CD4-positive, alpha-beta memory T cell (primary cell): ENCODE data around the gene SFI1. TPM values are rescaled to one million over a fixed set of nuclear protein-coding genes. Genes with fewer than 3 reads are reported as not detected.
A peak's percentile ranks its signal among the peaks of the same experiment; 100 is the strongest.
"Not testable (repeated sequence)": the region's sequence is repeated elsewhere in the genome, so short reads cannot be mapped to it uniquely, and the experiment has no call there.

Source experiments
- CTCF ChIA-PET: fragments of 350-600 bp; sonication (Branson Sonifier 250); formaldehyde crosslinking; loops from one replicate; lab custom pipeline; 2021; ENCODE audit warnings: inconsistent platforms; ENCODE audit not compliant: partially characterized antibody; lab: Charles Lee
- POLR2A ChIA-PET: fragments of 350-600 bp; sonication (Branson Sonifier 250); formaldehyde crosslinking; loops from one replicate; lab custom pipeline; 2021; ENCODE audit not compliant: partially characterized antibody; lab: Charles Lee
- DNase-seq, 5 donors: peaks; one replicate each; pipeline versions ENCODE4 v3.0.0 to v3.0.0-alpha.2; 2020 to 2022; ENCODE audit warnings: mixed read lengths in 1 of 5
- H3K27ac ChIP-seq: one replicate; pipeline ENCODE4 v1.7.0; 2013; ENCODE audit warnings: low read depth, low read length
- H3K27me3 ChIP-seq: 2 replicates; pipeline ENCODE4 v1.7.0; 2013; ENCODE audit warnings: mild to moderate bottlenecking, low read length, moderate library complexity; ENCODE audit not compliant: insufficient read depth
- H3K36me3 ChIP-seq: 2 replicates; pipeline ENCODE4 v1.7.0; 2013; ENCODE audit warnings: mild to moderate bottlenecking, low read length, moderate library complexity; ENCODE audit not compliant: insufficient read depth
- H3K4me1 ChIP-seq: 2 replicates; pipeline ENCODE4 v1.7.0; 2013; ENCODE audit warnings: mild to moderate bottlenecking, low read length, moderate library complexity; ENCODE audit not compliant: insufficient read depth
- H3K4me3 ChIP-seq, 2 donors: one replicate each; pipeline ENCODE4 v1.7.0; 2013; ENCODE audit warnings: low read length in 2 of 2, mild to moderate bottlenecking in 1 of 2
- H3K9me3 ChIP-seq, 2 donors: one replicate each; pipeline ENCODE4 v1.7.0; 2013; ENCODE audit warnings: low read length in 2 of 2, control low read depth in 1 of 2; ENCODE audit not compliant: control insufficient read depth in 1 of 2
- H3K27ac Mint-ChIP-seq, 7 donors: one replicate each; pipeline ENCODE4 v1.8.0; 2020 to 2021; ENCODE audit warnings: mixed read lengths in 7 of 7, mild to moderate bottlenecking in 6 of 7, inconsistent platforms in 3 of 7, moderate library complexity in 3 of 7
- H3K27me3 Mint-ChIP-seq, 2 donors: one replicate each; pipeline ENCODE4 v1.8.0; 2020 to 2021; ENCODE audit warnings: mixed read lengths in 2 of 2
- H3K36me3 Mint-ChIP-seq, 2 donors: one replicate each; pipeline ENCODE4 v1.8.0; 2020 to 2021; ENCODE audit warnings: mixed read lengths in 2 of 2, inconsistent platforms in 1 of 2, mild to moderate bottlenecking in 1 of 2
- H3K4me1 Mint-ChIP-seq, 4 donors: one replicate each; pipeline ENCODE4 v1.8.0; 2020 to 2021; ENCODE audit warnings: mixed read lengths in 4 of 4, mild to moderate bottlenecking in 1 of 4
- H3K4me3 Mint-ChIP-seq, 8 donors: one replicate each; pipeline ENCODE4 v1.8.0; 2020 to 2021; ENCODE audit warnings: mixed read lengths in 8 of 8, mild to moderate bottlenecking in 7 of 8, moderate library complexity in 6 of 8, inconsistent platforms in 3 of 8
- H3K9me3 Mint-ChIP-seq, 8 donors: one replicate each; pipeline ENCODE4 v1.8.0; 2020 to 2021; ENCODE audit warnings: mixed read lengths in 8 of 8, mild to moderate bottlenecking in 5 of 8, inconsistent platforms in 3 of 8, moderate library complexity in 1 of 8
- intact Hi-C: fragments of 100-400 bp; cut with micrococcal nuclease; formaldehyde crosslinking; loops from one replicate; pipeline ENCODE4 v1.15.1; 2023
- polyA plus RNA-seq, 2 donors: library from polyadenylated mRNA; unstranded; fragments of 300-500 nt; fragmentation: Illumina TruSeq; gene quantifications; one replicate each; pipeline ENCODE4 v1.2.3, GENCODE V29; 2021
- total RNA-seq, 2 experiments: library from RNA; stranded (reverse); gene quantifications; one replicate each; pipeline ENCODE4 v1.2.3, GENCODE V29; 2021

The SFI1 gene
- total and polyA plus RNA-seq, 4 experiments from 2014 or later: 14.7 to 333 (median 181) TPM

DNA sequence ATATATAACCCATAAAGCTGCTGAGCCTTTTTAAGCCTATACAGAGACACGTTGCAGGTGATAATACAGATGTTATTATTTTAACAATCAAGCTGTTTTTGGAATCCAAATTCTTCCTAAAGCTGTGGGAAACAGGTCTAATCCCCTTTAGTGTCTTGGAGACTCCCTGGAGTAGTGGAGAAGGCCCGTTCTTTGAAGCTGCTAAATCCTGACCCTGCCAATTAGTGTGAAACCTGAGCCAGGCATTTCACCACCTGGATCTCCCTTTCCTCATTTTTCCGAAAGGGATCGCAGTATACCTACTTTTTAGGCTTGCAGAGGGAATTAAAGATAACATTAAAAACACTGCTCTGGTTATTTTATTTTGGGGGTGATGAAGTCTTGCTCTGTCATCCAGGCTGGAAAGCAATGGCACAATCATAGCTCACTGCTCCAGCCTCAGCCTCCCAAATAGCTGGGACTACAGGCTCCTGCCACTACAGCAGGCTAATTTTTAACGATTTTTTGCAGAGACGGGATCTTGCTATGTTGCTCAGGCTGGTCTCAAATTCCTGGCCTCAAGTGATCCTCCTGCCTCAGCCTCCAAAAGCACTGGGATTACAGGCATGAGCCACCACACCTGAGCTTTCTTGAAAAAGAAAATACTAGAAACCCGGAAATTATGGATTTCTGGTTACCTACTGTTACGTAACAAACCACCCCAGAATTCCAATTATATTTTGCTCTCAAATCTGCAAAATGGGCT lies 4.9 kb upstream of the SFI1 start:
- Mint-ChIP-seq H3K4me3 (peak overlapping the region in 7 of 8 donors; percentile 31 to 99 (median 93)), H3K4me1 (peaks cover 28 to 61% (median 36%) of the 10 kb centered on the region in 4 donors), H3K27me3 (no peaks in the 10 kb centered on the region), H3K36me3 (peaks cover 3 to 27% of the 10 kb centered on the region in 2 donors), H3K9me3 (no peaks in the 10 kb centered on the region), H3K27ac (peak overlapping the region; percentile 94 to 99 (median 96))
- no peak for DNase-seq
- Histone ChIP-seq H3K4me3 (peak overlapping the region in 1 of 2 donors; percentile 77), H3K4me1 (peaks cover 55% of the 10 kb centered on the region), H3K27ac (peak overlapping the region; percentile 87), H3K27me3 (no peaks in the 10 kb centered on the region), H3K9me3 (no peaks in the 10 kb centered on the region), H3K36me3 (no peaks in the 10 kb centered on the region)
- ChIA-PET CTCF (interaction anchor here (0.5 kb wide), 1 partner anchor 518 kb away, joined by 3 read pairs; no protein-coding TSS in a partner anchor), POLR2A (interaction anchor here (1.3 to 1.5 kb wide), 4 partner anchors 40 to 199 kb away, joined by 3 to 7 read pairs (median 4); partner anchors contain the start of gene PIK3IP1)
- intact Hi-C loops: loop anchor here (10.0 kb wide), 1 partner anchor 453 kb away; the partner anchor contains the start of gene YWHAH

DNA sequence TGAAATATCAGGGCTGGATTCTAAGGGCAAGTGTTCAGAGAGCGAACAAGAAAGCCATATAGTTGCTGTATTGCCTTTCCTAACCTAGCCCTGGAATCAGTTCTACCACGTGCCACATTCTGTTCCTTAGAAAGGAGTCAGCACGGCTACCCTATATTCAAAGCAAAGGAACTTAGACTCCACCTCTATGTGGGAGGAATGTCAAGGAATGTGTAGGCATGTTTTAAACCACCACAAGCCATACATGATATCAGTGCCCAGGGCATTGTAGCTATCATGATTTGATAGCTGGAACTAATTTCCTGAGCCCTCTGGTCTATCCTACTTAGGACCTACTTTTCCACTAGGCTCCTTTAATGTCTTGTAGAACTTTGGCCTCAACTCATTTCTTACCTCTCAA lies 4.2 kb upstream of the SFI1 start:
- H3K4me1 ChIP-seq: peaks cover 55% of the 10 kb centered on the region
- CTCF ChIA-PET: interaction anchor here (0.5 kb wide), 1 partner anchor 518 kb away, joined by 3 read pairs; no protein-coding TSS in a partner anchor
- H3K27me3 ChIP-seq: no peaks in the 10 kb centered on the region
- H3K27me3 Mint-ChIP-seq: no peaks in the 10 kb centered on the region
- no peak for DNase-seq
- intact Hi-C loops: loop anchor here (10.0 kb wide), 1 partner anchor 453 kb away; the partner anchor contains the start of gene YWHAH
- peaks cover 27 to 67% (median 35%) of the 10 kb centered on the region in 4 donors for H3K4me1 Mint-ChIP-seq
- H3K36me3 Mint-ChIP-seq: peaks cover 1 to 30% of the 10 kb centered on the region in 2 donors
- peak overlapping the region; percentile 27 to 97 (median 68) for H3K27ac Mint-ChIP-seq
- no peaks in the 10 kb centered on the region for H3K9me3 ChIP-seq
- H3K4me3 Mint-ChIP-seq: peak overlapping the region in 6 of 8 donors; percentile 8 to 58 (median 24)
- no peaks in the 10 kb centered on the region for H3K36me3 ChIP-seq
- no peak overlapping the region for H3K4me3 ChIP-seq
- no peaks in the 10 kb centered on the region for H3K9me3 Mint-ChIP-seq
- no peak overlapping the region for H3K27ac ChIP-seq
- POLR2A ChIA-PET: interaction anchor here (1.4 kb wide), 1 partner anchor 200 kb away, joined by 3 read pairs; the partner anchor contains the start of gene PIK3IP1

DNA sequence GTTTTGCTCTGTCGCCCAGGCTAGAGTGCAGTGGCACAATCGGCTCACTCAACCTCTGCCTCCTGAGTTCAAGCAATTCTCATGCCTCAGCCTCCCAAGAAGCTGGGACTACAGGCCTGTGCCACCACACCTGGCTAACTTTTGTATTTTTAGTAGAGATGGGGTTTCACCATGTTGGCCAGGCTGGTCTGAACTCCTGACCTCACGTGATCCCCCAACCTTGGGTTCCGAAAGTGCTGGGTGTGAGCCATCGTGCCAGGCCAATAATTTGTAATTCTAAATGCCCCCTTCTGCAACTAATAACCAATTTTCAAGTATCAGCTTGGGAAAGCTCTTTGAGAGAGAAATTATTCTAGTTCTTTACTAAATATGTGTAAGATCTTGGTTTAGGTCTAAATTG lies 3.0 kb upstream of the SFI1 start:
- H3K27me3 Mint-ChIP-seq, H3K9me3 Mint-ChIP-seq, H3K27me3 ChIP-seq, H3K4me3 ChIP-seq, DNase-seq, H3K9me3 ChIP-seq, CTCF ChIA-PET, H3K36me3 ChIP-seq: not testable (repeated sequence)
- Histone ChIP-seq H3K4me1 (peaks cover 59% of the 10 kb centered on the region), H3K27ac (peak overlapping the region; percentile 51)
- intact Hi-C loops: loop anchor here (10.0 kb wide), 1 partner anchor 451 kb away; the partner anchor contains the start of gene YWHAH
- Mint-ChIP-seq H3K4me1 (peaks cover 29 to 72% (median 38%) of the 10 kb centered on the region in 4 donors), H3K4me3 (peak overlapping the region in 6 of 8 donors; percentile 55 to 77 (median 69)), H3K36me3 (peaks cover 0 to 32% of the 10 kb centered on the region in 2 donors), H3K27ac (peak overlapping the region; percentile 77 to 92 (median 90))
- POLR2A ChIA-PET: interaction anchor here (0.6 to 1.6 kb wide), 2 partner anchors 27 to 94 kb away, joined by 3 to 4 read pairs; partner anchors contain the start of gene DRG1

DNA sequence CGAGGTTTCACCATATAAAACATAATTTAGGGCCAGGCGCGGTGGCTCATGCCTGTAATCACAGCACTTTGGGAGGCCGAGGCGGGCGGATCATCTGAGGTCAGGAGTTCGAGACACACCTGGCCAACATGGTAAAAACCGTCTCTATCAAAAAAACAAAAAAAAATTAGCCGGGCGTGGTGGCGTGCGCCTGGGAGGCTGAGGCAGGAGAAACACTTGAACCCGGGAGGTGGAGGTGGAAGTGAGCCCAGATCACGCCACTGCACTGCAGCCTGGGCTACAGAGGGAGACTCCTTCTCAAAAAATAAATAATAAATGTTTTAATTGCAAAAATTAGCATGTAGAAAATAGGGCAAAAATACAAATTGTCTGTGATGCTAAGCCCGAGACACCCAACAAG lies 993 bp upstream of the SFI1 start:
- Histone ChIP-seq H3K36me3 (no peaks in the 10 kb centered on the region), H3K27me3 (no peaks in the 10 kb centered on the region), H3K27ac (peak overlapping the region; percentile 89), H3K4me3 (peak overlapping the region in 1 of 2 donors; percentile 30), H3K9me3 (no peaks in the 10 kb centered on the region), H3K4me1 (peaks cover 68% of the 10 kb centered on the region)
- intact Hi-C loops: loop anchor here (5.0 to 10.0 kb wide), 4 partner anchors 42 to 449 kb away; partner anchors contain the start of genes PIK3IP1 and YWHAH
- no peaks in the 10 kb centered on the region for H3K27me3 Mint-ChIP-seq
- H3K4me3 Mint-ChIP-seq: peak overlapping the region; percentile 87 to 98 (median 91)
- no peak for DNase-seq
- peaks cover 0 to 28% of the 10 kb centered on the region in 2 donors for H3K36me3 Mint-ChIP-seq
- H3K27ac Mint-ChIP-seq: peak overlapping the region; percentile 94 to 98 (median 97)
- ChIA-PET POLR2A (interaction anchor here (0.7 to 1.4 kb wide), 6 partner anchors 8 to 1071 kb away, joined by 3 to 7 read pairs (median 3); no protein-coding TSS in a partner anchor), CTCF (no interaction called here)
- H3K9me3 Mint-ChIP-seq: no peaks in the 10 kb centered on the region
- H3K4me1 Mint-ChIP-seq: peaks cover 29 to 71% (median 39%) of the 10 kb centered on the region in 4 donors

DNA sequence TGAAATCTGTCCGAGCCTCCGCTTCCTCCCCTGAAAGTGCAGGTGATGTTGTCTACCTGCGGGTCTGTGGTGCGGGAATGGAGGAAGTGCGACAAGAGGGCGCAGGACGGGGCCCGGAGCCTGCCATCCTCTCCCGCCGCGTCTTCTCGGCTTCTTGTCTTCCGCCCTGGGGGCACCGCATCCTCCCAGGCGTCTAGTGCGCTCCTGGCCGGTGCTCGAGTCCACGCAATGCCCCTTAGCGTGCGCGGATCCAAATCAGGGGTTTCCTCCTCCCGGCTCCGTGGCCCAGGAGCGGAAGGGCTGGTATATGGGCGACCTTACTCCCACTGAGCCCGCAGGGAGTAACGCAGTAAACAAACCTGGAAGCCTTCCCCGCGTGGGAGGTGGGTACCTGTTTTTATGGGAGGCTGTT lies 405 bp downstream of the SFI1 start:
- H3K4me1 ChIP-seq: peaks cover 60% of the 10 kb centered on the region
- peaks cover 24 to 63% (median 32%) of the 10 kb centered on the region in 4 donors for H3K4me1 Mint-ChIP-seq
- no peaks in the 10 kb centered on the region for H3K9me3 ChIP-seq
- H3K9me3 Mint-ChIP-seq: no peaks in the 10 kb centered on the region
- POLR2A ChIA-PET: interaction anchor here (1.1 to 2.7 kb wide), 3 partner anchors 31 to 205 kb away, joined by 3 to 7 read pairs (median 6); partner anchors contain the start of gene PIK3IP1
- H3K36me3 ChIP-seq: no peaks in the 10 kb centered on the region
- peak overlapping the region; percentile 93 to 96 for H3K4me3 ChIP-seq
- H3K27ac Mint-ChIP-seq: peak overlapping the region; percentile 94 to 98 (median 97)
- H3K4me3 Mint-ChIP-seq: peak overlapping the region; percentile 87 to 98 (median 91)
- DNase-seq: peak in 1 of 5 donors; percentile 68
- intact Hi-C loops: loop anchor here (1.0 to 10.0 kb wide), 9 partner anchors 7 to 448 kb away; partner anchors contain the start of genes DRG1, EIF4ENIF1, PATZ1 and PIK3IP1
- peaks cover 1 to 28% of the 10 kb centered on the region in 2 donors for H3K36me3 Mint-ChIP-seq
- CTCF ChIA-PET: no interaction called here
- H3K27me3 ChIP-seq: no peaks in the 10 kb centered on the region
- peak overlapping the region; percentile 89 for H3K27ac ChIP-seq
- H3K27me3 Mint-ChIP-seq: no peaks in the 10 kb centered on the region

DNA sequence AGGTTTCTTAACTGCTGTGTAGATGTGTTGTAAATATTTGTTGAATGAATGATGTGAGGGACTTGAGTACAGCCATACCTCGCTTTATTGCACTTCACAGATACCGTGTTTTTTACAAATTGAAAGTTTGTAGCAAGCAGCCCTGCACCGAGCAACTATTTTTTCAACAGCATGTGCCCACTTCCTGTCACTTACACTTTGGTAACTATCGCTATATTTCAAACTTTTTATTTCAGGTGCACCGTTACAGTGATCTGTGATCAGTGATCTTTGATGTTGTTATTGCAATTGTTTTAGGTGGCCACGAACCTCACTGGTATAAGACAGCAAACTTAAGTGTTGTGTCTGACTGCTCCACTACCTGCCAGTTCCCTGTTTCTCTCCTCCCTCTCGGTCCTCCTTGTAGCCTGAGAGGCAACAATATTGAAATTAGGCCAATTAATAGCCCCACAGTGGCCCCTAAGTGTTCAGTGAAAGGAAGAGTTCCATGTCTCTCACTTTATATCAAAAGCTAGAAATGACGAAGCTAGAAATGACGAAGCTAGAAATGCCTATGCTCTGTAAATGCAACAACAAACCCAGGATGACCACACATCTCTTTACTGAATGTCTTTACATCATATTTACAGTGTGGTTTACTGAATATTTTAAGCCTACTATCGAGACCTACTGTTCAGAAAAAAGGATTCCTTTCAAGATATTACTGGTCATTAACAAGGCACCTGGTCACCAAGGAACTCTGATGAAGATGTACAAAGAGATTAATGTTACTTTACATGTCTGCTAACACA lies 1.0 kb downstream of the SFI1 start:
- H3K9me3 ChIP-seq: no peaks in the 10 kb centered on the region
- H3K27me3 ChIP-seq: no peaks in the 10 kb centered on the region
- peaks cover 4 to 32% of the 10 kb centered on the region in 2 donors for H3K36me3 Mint-ChIP-seq
- H3K27ac ChIP-seq: peak overlapping the region; percentile 89
- H3K27me3 Mint-ChIP-seq: no peaks in the 10 kb centered on the region
- intact Hi-C loops: loop anchor here (1.0 to 10.0 kb wide), 6 partner anchors 8 to 447 kb away; partner anchors contain the start of genes DRG1, EIF4ENIF1, PIK3IP1 and YWHAH
- H3K9me3 Mint-ChIP-seq: no peaks in the 10 kb centered on the region
- POLR2A ChIA-PET: interaction anchor here (0.6 to 2.7 kb wide), 6 partner anchors 8 to 205 kb away, joined by 3 to 11 read pairs (median 4); partner anchors contain the start of genes EIF4ENIF1 and PIK3IP1
- peaks cover 23 to 63% (median 36%) of the 10 kb centered on the region in 4 donors for H3K4me1 Mint-ChIP-seq
- peak overlapping the region; percentile 94 to 98 (median 97) for H3K27ac Mint-ChIP-seq
- peak overlapping the region; percentile 93 to 96 for H3K4me3 ChIP-seq
- peak overlapping the region; percentile 87 to 98 (median 91) for H3K4me3 Mint-ChIP-seq
- no peaks in the 10 kb centered on the region for H3K36me3 ChIP-seq
- peaks cover 60% of the 10 kb centered on the region for H3K4me1 ChIP-seq
- CTCF ChIA-PET: no interaction called here
- DNase-seq: peak; percentile 65 to 72 (median 70)
